HepG2 (cell line): Measurements from ENCODE around the gene CPNE4. TPM values are rescaled to one million over a fixed set of nuclear protein-coding genes. Genes with fewer than 3 reads are reported as not detected.

Experiments
- JARID2 ChIP-seq: sonication (generic); formaldehyde crosslinking; IDR thresholded peaks from 2 replicates; pipeline ENCODE4 v1.8.1; 2023; ENCODE audit warnings: missing genetic modification reagents, inconsistent platforms; ENCODE audit not compliant: insufficient replicate concordance
- KLF13 ChIP-seq: sonication (generic); formaldehyde crosslinking; IDR thresholded peaks from 2 replicates; pipeline ENCODE4 v1.4.0; 2020; ENCODE audit warnings: mild to moderate bottlenecking, missing genetic modification reagents
- RNF2 ChIP-seq: fragments of 450-650 bp; conservative IDR thresholded peaks from 2 replicates; pipeline ENCODE4 v1.6.1; 2016; ENCODE audit warnings: low read depth
- ZFP36L1 ChIP-seq: sonication (generic); formaldehyde crosslinking; IDR thresholded peaks from 2 replicates; pipeline ENCODE4 v1.8.0; 2022; ENCODE audit warnings: mild to moderate bottlenecking, missing genetic modification reagents, moderate library complexity
- ZNF382 ChIP-seq: sonication (generic); formaldehyde crosslinking; IDR thresholded peaks from 2 replicates; pipeline ENCODE4 v1.5.0; 2020; ENCODE audit warnings: missing genetic modification reagents, mild to moderate bottlenecking, borderline replicate concordance
- microRNA-seq: library from miRNA; unstranded; fragments of <30 nt; microRNA quantifications from one replicate; pipeline ENCODE4, GENCODE V29; 2020
- polyA plus RNA-seq, 8 experiments: library from polyadenylated mRNA; depleted of rRNA in 3 of 8; stranded (reverse) in 7 of 8; unstranded in 1 of 8; fragments of >200 nt; fragmentation: Illumina TruSeq in 4 of 8; extraction: Trizol in 4 of 8; gene quantifications; 2 replicates each; pipeline versions ENCODE4 v1.2.1 to v1.2.3, GENCODE V29; 2011 to 2016; ENCODE audit warnings: low read depth in 4 of 8, missing spikeins in 1 of 8, mixed read lengths in 1 of 8; ENCODE audit not compliant: insufficient read depth in 1 of 8
- small RNA-seq, 3 experiments: library from RNA; depleted of rRNA; stranded (forward); fragments of <200 nt; gene quantifications; one replicate each; pipeline ENCODE3, GENCODE V24; 2012; ENCODE audit warnings: low read depth in 2 of 3, low replicate concordance in 1 of 3; ENCODE audit not compliant: insufficient read length in 3 of 3, insufficient read depth in 2 of 3
- total RNA-seq, 5 experiments: library from RNA; depleted of rRNA; stranded (reverse); fragments of >200 nt; fragmentation: Illumina TruSeq; extraction: Trizol; gene quantifications; 2 replicates each; pipeline ENCODE4 v1.2.3, GENCODE V29; 2016; ENCODE audit warnings: low read depth in 1 of 5

The CPNE4 gene
- total and polyA plus RNA-seq, 2 of the 13 experiments (the other 11 are each of a cell fraction or from before 2014, with no cell fraction given) = not detected

DNA sequence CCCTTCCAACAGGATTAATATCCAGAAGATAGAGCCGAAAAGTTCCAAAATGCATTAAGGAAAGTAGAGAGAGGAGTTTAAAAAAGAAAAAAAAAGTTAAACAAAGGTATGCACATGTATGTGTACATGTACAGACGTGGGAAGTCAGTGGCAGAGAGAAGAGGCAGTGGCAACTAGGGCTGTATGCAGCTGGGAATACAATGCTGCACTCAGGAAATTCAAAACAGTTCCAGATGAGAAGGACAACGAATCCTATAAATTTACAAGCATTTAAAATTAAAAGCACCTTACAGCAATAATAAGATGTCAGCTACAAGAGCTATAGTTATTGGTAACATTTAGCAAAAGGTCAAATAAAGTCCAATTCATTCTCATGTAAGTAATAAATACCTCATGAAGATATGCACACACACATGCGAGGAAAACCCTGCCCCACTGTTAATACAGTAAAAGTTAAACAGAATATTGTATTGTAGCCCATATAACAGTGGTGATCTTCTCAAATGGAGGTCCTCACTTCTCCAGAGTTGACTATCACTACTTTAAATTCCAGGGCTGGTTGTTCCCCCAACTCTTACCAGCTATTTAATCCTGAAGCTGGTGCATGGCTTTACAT, 550.2 kb downstream of the CPNE4 start (continued):
- TF ChIP-seq RNF2 = no peak
- no peak for TF ChIP-seq JARID2 (CRISPR knock-in tag)
- no peak for TF ChIP-seq KLF13 (CRISPR knock-in tag)
- TF ChIP-seq ZNF382 (CRISPR knock-in tag) = no peak
- no peak for TF ChIP-seq ZFP36L1 (CRISPR knock-in tag)

Small RNA genes lying within 50 kb of the gene (microRNA-seq; reads per million reads assigned to microRNA genes)
- gene MIR5704 = not detected

Small RNA genes lying within 50 kb of the gene (small RNA-seq; reads per million reads assigned to genes)
- gene AC107027.2 (0 reads per million in 3 experiments), gene MIR5704 (0 reads per million in 3 experiments)
